ENCODE data around the gene TEX44. TPM values are rescaled to one million over a fixed set of nuclear protein-coding genes. Genes with fewer than 3 reads are reported as not detected.

TEX44 gene
- total RNA-seq, result not detected
- total RNA-seq (2013), result not detected

GRCh38 chr2:231592636-231593145 lies at the start of gene TEX44:
TEX44 (plus strand) TSS chr2:231592864; CDS start chr2:231592952, 88 bp downstream.
- WGBS (ENCODE audit: insufficient coverage), result 78% methylated on average over 6 of the region's 6 CpGs
- Histone ChIP-seq H3K9me3 (ENCODE audit: control insufficient read depth, insufficient read depth, low read length) (no peaks in the 10 kb centered on the region), H3K4me1 (ENCODE audit: control insufficient read depth, insufficient read depth, low read length) (peaks cover 5% of the 10 kb centered on the region), H3K4me3 (ENCODE audit: low read length) (no peak within 1 kb of the TSS), H3K27me3 (ENCODE audit: control insufficient read depth, insufficient read depth, low read length) (no peaks in the 10 kb centered on the region), H3K36me3 (ENCODE audit: control insufficient read depth, insufficient read depth, low read length) (no peaks in the 10 kb centered on the region), H3K27ac (ENCODE audit: low read length) (no peak within 1 kb of the TSS)
- H3K4me1 Mint-ChIP-seq, result no peaks in the 10 kb centered on the region
- no peaks in the 10 kb centered on the region for H3K9me3 Mint-ChIP-seq
- H3K27ac Mint-ChIP-seq, result no peak within 1 kb of the TSS
- DNase-seq (no peak), ATAC-seq (no peak)
- H3K36me3 Mint-ChIP-seq, result no peaks in the 10 kb centered on the region
- no peak within 1 kb of the TSS for H3K4me3 Mint-ChIP-seq
- TF ChIP-seq CTCF (IDR thresholded peaks at IDR 0.05), result no peak
- no peaks in the 10 kb centered on the region for H3K27me3 Mint-ChIP-seq (ENCODE audit: low read depth in 2 of 2)
- intact Hi-C loops (cut with micrococcal nuclease), result no loop called here

- H3K9me3 ChIP-seq (ENCODE audit: control insufficient read depth, insufficient read depth, low read length), result peaks cover 4% of the 10 kb centered on the region
- peaks cover 61 to 74% of the 10 kb centered on the region in 2 donors for H3K4me1 Mint-ChIP-seq
- peaks cover 82% of the 10 kb centered on the region for H3K4me1 ChIP-seq (ENCODE audit: control insufficient read depth, insufficient read depth, low read length)
- 2% methylated on average over 14 of the region's 14 CpGs for WGBS (ENCODE audit: insufficient coverage)
- no peaks in the 10 kb centered on the region for H3K36me3 ChIP-seq (ENCODE audit: control insufficient read depth, insufficient read depth, low read length)
- peak overlapping the region; percentile 84 for H3K27ac ChIP-seq (ENCODE audit: low read length)
- no peaks in the 10 kb centered on the region for H3K27me3 ChIP-seq (ENCODE audit: control insufficient read depth, insufficient read depth, low read length)
- no peaks in the 10 kb centered on the region for H3K27me3 Mint-ChIP-seq (ENCODE audit: low read depth in 2 of 2)
- intact Hi-C loops (cut with micrococcal nuclease), result loop anchor here (1.0 kb wide), 1 partner anchor 9 kb away; no protein-coding TSS in a partner anchor
- H3K4me3 Mint-ChIP-seq, result peak overlapping the region; percentile 88
- no peak overlapping the region for H3K4me3 ChIP-seq (ENCODE audit: low read length)
- H3K9me3 Mint-ChIP-seq, result peaks cover 0 to 3% of the 10 kb centered on the region in 2 donors
- peaks cover 8% of the 10 kb centered on the region for H3K36me3 Mint-ChIP-seq
- peak overlapping the region; percentile 94 to 99 for H3K27ac Mint-ChIP-seq
- peak; percentile 83 to 93 (median 92) for ATAC-seq
- peak; percentile 62 to 63 for DNase-seq
- TF ChIP-seq CTCF (IDR thresholded peaks at IDR 0.05), result no peak
Observed at GRCh38 chr2:231545105-231545902, 47.4 kb upstream of the TEX44 start.

GRCh38 chr2:231546014-231546715 lies 46.5 kb upstream of the TEX44 start:
- Histone ChIP-seq H3K27ac (ENCODE audit: low read length) (peak overlapping the region; percentile 84), H3K27me3 (ENCODE audit: control insufficient read depth, insufficient read depth, low read length) (no peaks in the 10 kb centered on the region), H3K4me3 (ENCODE audit: low read length) (no peak overlapping the region), H3K9me3 (ENCODE audit: control insufficient read depth, insufficient read depth, low read length) (peaks cover 4% of the 10 kb centered on the region), H3K4me1 (ENCODE audit: control insufficient read depth, insufficient read depth, low read length) (peaks cover 81% of the 10 kb centered on the region), H3K36me3 (ENCODE audit: control insufficient read depth, insufficient read depth, low read length) (no peaks in the 10 kb centered on the region)
- no peak for TF ChIP-seq CTCF (IDR thresholded peaks at IDR 0.05)
- WGBS (ENCODE audit: insufficient coverage), result 62% methylated on average over 13 of the region's 13 CpGs
- peaks cover 61 to 72% of the 10 kb centered on the region in 2 donors for H3K4me1 Mint-ChIP-seq
- H3K36me3 Mint-ChIP-seq, result peaks cover 8% of the 10 kb centered on the region
- H3K27me3 Mint-ChIP-seq (ENCODE audit: low read depth in 2 of 2), result no peaks in the 10 kb centered on the region
- H3K27ac Mint-ChIP-seq, result peak overlapping the region; percentile 94 to 99
- DNase-seq (no peak), ATAC-seq (peak; percentile 2 to 6 (median 3))
- H3K4me3 Mint-ChIP-seq, result peak overlapping the region; percentile 88
- peaks cover 0 to 3% of the 10 kb centered on the region in 2 donors for H3K9me3 Mint-ChIP-seq
- intact Hi-C loops (cut with micrococcal nuclease), result loop anchor here (2.0 kb wide), 1 partner anchor 15 kb away; the partner anchor contains the start of gene NMUR1
